Effector CD4-positive, alpha-beta T cell (primary cell): Measurements from ENCODE around the gene RSPH1.

Experiments
- DNase-seq: peaks from one replicate; pipeline ENCODE4 v3.0.0-alpha.2; 2020

RSPH1 gene

GRCh38 chr21:42512346-42513034, 16.5 kb upstream of the RSPH1 start:
- DNase-seq, result no peak

DNA sequence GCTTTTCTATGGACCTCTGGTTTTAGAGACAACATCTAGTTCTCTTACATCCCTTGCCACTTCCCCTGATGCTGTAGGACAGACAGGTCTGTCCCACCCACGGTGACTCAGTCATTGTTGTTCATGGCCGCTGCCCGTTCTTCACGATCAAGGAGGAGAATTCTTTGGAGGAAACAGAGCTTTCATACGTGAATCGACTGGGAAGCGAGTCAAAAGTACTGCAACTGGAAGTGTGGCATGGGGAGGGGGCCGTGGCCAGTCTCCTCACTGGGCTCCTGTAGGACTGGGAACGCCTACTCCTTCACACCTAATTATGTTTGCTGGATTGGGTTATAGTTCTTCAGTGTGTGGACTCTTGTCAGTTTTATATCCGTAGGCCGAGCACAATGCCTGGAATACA, 13.2 kb upstream of the RSPH1 start:
- no peak for DNase-seq

DNA sequence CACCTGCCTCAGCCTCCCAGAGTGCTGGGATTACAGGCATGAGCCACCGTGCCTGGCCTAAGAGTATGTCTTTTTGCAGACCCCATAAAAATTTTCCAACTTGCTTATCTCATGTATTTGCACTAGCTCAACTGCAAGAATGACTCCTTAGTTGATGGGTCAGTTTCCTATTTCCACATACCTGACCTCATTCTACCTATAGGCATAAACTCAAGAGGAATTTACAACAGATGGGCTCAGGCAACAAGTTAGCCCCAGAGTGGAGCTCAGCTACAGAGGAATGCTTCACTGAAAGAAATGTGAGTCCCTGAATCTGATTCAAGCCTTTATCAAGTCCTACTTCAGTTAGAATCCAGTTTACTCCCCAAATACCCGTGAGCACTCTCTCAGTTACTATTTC, 12.3 kb upstream of the RSPH1 start:
- DNase-seq, result no peak

DNA sequence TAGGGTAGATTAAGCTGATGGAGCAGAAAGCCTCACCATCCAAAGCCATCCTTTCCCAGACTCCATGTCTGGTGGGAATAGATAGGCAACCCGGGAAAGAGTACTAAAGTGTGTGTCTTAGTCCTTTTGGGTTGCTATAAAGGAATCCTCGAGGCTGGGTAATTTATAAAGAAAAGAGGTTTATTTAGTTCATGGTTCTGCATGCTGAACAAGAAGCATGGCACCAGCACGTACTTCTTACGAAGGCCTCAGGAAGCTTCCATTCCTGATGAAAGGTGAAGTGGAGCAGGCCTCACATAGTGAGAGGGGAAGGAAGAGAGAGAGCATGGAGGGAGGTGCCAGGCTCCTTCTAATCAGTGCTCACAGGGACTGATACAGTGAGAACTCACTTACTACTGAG, 11.4 kb upstream of the RSPH1 start:
- no peak for DNase-seq

GRCh38 chr21:42505090-42505726, 9.2 kb upstream of the RSPH1 start:
- no peak for DNase-seq

DNA sequence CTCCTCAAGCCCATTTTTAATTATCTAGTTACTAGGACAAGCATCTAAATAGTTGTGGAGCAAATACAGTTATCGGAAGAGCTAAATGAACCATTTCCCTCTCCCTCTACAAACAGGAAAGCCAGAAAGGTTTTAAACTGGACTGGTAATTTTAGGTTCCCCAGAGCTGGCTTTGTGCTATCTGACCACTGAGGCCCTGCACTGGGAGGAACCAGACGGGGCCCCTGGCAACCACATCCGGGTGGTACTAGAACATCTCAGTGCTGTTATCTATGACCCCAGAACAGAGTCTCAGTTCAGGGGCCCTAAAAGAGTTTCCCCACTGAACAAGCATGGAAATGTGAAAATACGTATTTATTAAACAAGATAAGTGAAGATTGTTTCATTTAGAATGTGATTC, 7.7 kb upstream of the RSPH1 start:
- no peak for DNase-seq

GRCh38 chr21:42500736-42501135, 4.7 kb upstream of the RSPH1 start:
- DNase-seq, result no peak

DNA sequence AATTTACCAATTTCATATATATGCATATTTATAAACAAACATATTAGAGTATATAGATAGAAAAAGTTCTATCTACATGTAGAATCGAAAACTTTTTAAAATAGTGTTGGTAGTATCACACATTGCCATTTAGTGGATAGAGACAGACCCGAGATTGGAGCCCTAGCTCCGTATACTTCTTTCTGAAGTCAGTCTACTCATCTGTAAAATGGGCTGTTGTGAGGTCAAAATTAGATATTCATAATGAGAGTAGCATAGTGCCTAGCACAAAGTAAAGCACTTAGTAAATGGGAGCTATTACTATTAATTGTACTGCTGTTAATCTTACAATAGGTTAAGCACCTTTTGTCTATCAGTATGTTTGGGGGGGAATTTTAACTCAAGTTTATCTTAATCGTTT, 4.2 kb upstream of the RSPH1 start:
- no peak for DNase-seq

DNA sequence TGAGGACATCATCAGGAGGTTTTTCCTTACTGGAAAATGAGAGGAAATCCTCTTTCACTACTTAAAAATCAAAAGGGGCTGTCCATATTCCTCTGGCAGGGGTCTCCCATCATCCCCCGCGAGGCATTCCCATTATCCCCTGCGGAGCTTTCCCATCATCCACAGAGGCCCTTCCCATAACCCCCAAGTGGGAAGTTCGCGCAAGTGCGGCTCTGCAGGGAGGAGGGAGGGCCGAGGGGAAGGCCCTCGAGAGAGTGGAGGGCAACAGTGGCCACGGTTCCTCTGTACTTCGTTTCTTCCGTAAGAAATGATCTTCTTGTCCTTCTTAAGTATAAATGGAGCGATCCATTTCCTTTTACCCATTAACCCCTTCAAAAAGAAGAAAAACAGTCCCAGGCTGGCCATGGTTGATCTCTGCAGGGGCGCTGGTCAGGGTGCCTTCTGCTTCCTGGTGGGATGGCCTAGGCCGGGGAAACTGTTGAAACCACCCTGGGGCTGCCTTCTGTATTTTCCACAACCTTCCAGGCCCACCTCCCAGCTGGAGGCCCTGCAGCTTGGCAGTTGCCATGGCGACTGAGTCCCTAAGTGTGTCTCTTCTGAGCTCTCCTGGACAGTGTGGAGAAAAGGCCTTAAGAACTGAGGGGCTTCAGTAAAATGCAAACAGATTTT, 3.6 kb upstream of the RSPH1 start:
- DNase-seq, result no peak

- no peak for DNase-seq
Measured at GRCh38 chr21:42498012-42498411, 2.0 kb upstream of the RSPH1 start.

DNA sequence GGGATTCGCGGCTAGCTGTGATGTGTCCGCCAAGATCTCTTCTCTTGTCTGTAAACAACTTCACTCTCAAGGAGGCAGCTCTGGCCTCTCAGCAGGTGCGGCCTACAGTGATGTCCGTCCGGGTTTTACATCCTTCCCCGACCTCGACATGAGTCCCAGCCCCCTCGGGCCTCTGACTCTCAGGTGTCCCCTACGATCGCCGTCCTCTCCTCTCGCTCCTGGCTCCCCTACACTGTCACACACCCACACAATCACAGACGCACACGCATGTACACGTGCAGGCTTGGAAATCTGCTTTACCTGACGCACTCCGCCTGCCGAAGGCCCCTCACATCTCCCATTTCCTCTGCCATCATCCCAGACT, 797 bp upstream of the RSPH1 start:
- no peak for DNase-seq

GRCh38 chr21:42495765-42496119, 282 bp downstream of the RSPH1 start:
- DNase-seq, result no peak

DNA sequence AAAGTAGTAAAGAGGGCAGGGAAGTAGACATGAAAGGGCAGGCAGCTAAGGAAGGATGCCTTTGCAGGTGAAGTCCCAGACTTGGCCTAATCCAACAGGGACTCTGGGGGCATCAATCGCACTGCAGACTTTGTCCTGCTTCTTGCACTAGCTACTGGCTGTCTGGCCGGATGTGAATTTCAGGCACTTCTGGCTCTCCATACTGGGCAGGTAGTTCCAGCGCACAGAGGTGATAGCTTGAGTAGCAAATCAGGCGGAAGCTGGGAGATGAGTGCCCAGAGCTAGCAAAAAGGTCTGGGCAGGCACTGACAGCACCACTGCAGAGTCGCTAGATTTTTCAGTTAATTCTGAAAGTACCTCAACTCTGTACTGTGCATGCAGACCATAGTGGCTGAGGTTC, 997 bp downstream of the RSPH1 start:
- no peak for DNase-seq

DNA sequence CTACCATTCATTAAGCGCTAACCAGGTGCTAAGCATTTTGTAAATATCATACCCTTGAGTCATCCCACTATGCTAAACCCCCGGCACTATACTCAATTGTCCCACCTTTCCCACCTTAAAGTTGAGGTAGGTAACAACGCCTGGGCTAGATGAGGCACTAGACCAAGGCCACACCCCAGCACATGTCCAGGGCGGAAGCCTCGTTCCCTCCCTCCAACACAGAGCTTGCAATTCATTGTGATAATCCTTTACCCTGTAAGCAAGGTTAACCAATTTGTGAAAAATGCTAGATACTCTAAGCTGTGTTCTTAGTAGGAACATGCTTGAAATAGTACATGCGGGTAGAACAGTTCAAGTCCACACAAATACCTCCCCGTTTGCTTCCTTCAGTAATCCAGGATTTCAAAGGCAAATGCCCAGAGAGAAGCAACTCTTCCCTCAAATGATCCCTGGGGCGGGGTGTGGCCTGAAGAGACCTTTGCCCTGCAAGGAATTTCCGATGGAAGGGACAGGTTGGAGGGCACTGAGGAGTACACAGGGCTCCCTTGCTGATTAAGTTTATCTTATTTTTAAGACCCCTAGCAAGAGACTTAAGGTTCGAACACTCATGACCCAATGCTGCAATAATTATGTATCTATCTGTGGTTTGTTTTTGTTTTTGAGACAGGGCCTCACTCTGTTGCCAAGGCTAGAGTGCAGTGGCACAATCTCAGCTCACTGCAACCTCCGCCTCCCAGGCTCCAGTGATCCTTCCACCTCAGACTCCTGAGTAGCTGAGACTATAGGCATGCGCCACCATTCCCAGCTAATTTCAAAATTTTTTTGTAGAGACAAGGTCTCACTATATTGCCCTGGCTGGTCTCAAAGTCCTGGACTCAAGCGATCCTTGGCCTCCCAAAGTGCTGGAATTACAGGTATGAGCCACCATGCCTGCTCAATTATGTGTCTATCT, 2.6 kb downstream of the RSPH1 start:
- DNase-seq, result no peak

DNA sequence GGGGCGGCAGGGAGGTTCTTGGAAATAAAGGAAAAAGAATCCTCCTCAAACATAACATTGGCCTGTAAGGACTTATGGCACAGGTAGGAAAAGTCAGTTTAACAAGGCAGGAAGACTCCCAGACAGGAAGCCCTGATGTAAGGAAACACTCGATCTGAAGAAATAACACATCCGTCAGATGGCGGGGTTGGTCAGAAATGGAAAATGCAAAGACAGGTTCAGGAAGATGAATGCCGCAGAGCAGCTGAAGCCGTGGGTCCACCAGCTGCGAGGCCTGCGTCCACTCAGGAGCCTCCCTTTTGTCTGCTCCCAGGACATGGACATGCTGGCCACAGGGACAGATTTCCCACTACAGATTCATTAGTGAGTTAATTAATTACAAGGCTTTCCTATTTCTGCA, 3.8 kb downstream of the RSPH1 start:
- DNase-seq, result no peak

GRCh38 chr21:42491328-42491727, 4.7 kb downstream of the RSPH1 start:
- no peak for DNase-seq

GRCh38 chr21:42490720-42491119, 5.3 kb downstream of the RSPH1 start:
- no peak for DNase-seq

DNA sequence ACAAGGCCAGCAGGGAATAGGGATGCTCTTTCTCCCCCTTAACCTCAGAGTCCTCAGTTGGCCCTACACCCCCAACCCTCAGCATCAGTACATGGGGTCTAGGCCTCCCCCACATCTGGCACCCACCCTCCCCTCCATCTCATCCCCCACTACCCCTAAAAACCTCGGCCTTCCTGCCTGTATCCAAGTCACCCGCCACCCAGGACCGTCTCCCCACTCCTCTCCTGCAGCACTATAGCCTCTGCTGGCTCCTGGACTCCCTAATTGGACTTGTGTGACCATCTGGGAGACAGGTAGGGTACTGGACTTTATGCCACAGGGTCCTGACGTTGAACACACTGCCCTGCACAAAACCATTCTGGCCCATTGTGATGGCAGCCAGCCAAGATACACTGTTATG, 6.0 kb downstream of the RSPH1 start:
- DNase-seq, result no peak

DNA sequence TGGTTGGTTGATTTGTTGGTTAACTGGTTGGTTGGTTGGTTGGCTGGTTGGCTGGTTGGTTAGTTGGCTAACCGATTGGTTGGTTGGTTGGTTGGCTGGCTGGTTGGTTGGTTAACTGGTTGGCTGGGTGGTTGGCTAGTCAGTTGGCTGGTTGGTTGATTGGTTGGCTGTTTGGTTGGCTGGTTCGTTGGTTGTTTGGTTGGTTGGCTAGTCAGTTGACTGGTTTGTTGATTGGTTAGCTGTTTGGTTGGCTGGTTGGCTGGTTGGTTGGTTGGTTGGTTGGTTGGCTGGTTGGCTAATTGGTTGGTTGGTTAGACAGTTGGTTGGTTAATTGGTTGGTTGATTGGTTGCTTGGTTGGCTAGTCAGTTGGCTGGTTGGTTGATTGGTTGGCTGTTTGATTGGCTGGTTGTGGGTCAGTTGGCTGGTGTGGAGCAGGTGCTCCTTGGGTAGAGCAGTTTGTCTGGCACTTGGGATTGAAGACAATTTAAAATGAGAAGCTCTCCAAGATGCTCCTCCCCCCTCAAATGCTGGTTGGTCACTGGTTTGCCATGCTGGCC, 6.9 kb downstream of the RSPH1 start:
- no peak for DNase-seq

DNA sequence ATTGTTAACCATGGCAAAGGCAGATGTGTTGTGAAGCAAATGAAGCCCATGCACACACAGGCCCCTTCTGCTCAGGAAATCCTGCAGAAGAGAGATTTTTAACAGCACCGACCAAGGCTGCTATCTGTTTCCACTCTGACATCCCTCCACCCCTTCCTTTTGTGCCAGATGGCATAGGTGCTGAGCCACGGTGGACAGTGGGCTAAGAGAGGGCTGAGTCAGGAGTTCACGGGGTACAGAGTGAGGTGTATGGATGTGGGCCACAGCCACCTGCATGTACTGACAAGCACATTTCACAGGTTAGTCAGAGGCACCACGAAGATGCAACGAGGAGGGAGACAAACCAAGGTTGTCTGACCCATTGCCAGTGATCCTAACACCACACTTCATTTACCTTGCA, 9.5 kb downstream of the RSPH1 start:
- no peak for DNase-seq

- no peak for DNase-seq
Measured at GRCh38 chr21:42486072-42486471, 10.0 kb downstream of the RSPH1 start.

GRCh38 chr21:42484966-42485365, 11.1 kb downstream of the RSPH1 start:
- no peak for DNase-seq

- no peak for DNase-seq
Measured at GRCh38 chr21:42481169-42481568, 14.9 kb downstream of the RSPH1 start.
